GM23338 (cell line): ENCODE measurements around the gene HPS3. TPM values are rescaled to one million over a fixed set of nuclear protein-coding genes. Genes with fewer than 3 reads are reported as not detected.

Source experiments
- ATAC-seq: fragments of 200-7000 bp; cut with Tn5 transposase; 3 replicates; pipeline ENCODE4 v1.9.1; 2020
- DNase-seq: peaks from one replicate; pipeline ENCODE4 v3.0.0-alpha.2; 2015; ENCODE audit warnings: low spot score
- H2AFZ ChIP-seq: fragments of 200-600 bp; sonication (generic); 2 replicates; pipeline ENCODE4 v1.8.0; 2016; ENCODE audit warnings: antibody characterized with exemption, mild to moderate bottlenecking, moderate library complexity
- H3F3A ChIP-seq: fragments of 200-600 bp; sonication (generic); replicated peaks from 2 replicates; pipeline ENCODE4 v1.8.0; 2017; ENCODE audit warnings: antibody characterized with exemption, mixed run types, low read depth
- H3K27ac ChIP-seq: fragments of 200-600 bp; sonication (generic); 2 replicates; pipeline ENCODE4 v1.6.1; 2016; ENCODE audit warnings: low read depth
- H3K27me3 ChIP-seq: fragments of 200-600 bp; sonication (generic); 2 replicates; pipeline ENCODE4 v1.8.0; 2016; ENCODE audit warnings: mild to moderate bottlenecking, mixed run types, moderate library complexity; ENCODE audit not compliant: insufficient read depth
- H3K36me3 ChIP-seq: fragments of 200-600 bp; sonication (generic); 2 replicates; pipeline ENCODE4 v1.8.0; 2016; ENCODE audit warnings: mild to moderate bottlenecking; ENCODE audit not compliant: insufficient read depth
- H3K4me1 ChIP-seq: fragments of 200-600 bp; sonication (generic); 2 replicates; pipeline ENCODE4 v1.8.0; 2016; ENCODE audit warnings: mild to moderate bottlenecking, moderate library complexity; ENCODE audit not compliant: insufficient read depth
- H3K4me2 ChIP-seq: fragments of 200-600 bp; sonication (generic); 2 replicates; pipeline ENCODE4 v1.7.1; 2017; ENCODE audit warnings: mixed run types
- H3K4me3 ChIP-seq: fragments of 200-600 bp; sonication (generic); 2 replicates; pipeline ENCODE4 v1.6.1; 2016; ENCODE audit warnings: mixed run types
- H3K79me2 ChIP-seq: fragments of 200-600 bp; sonication (generic); replicated peaks from 2 replicates; pipeline ENCODE4 v1.8.0; 2017; ENCODE audit warnings: mild to moderate bottlenecking; ENCODE audit not compliant: insufficient read depth
- H3K9me2 ChIP-seq: fragments of 200-600 bp; sonication (generic); 2 replicates; pipeline ENCODE4 v1.8.0; 2017; ENCODE audit not compliant: insufficient read depth
- H4K20me1 ChIP-seq: fragments of 200-600 bp; sonication (generic); replicated peaks from 2 replicates; pipeline ENCODE4 v1.8.0; 2017; ENCODE audit warnings: mild to moderate bottlenecking; ENCODE audit not compliant: insufficient read depth
- H3K27ac Mint-ChIP-seq: 2 replicates; pipeline ENCODE4 v1.8.0; 2020; ENCODE audit warnings: inconsistent platforms, mild to moderate bottlenecking, moderate library complexity, mixed read lengths
- H3K27me3 Mint-ChIP-seq: 3 replicates; pipeline ENCODE4 v1.8.0; 2022; ENCODE audit warnings: low read depth, mild to moderate bottlenecking, moderate library complexity, mixed read lengths, inconsistent platforms; ENCODE audit not compliant: insufficient read depth, poor library complexity
- H3K36me3 Mint-ChIP-seq: 3 replicates; pipeline ENCODE4 v1.8.0; 2021; ENCODE audit warnings: low read depth, mild to moderate bottlenecking, inconsistent platforms, moderate library complexity, mixed read lengths
- H3K4me1 Mint-ChIP-seq: 3 replicates; pipeline ENCODE4 v1.8.0; 2020; ENCODE audit warnings: mild to moderate bottlenecking, inconsistent platforms, mixed read lengths
- H3K4me3 Mint-ChIP-seq: 3 replicates; pipeline ENCODE4 v1.8.0; 2021; ENCODE audit warnings: moderate library complexity, mild to moderate bottlenecking, inconsistent platforms, mixed read lengths
- H3K9me3 Mint-ChIP-seq: 3 replicates; pipeline ENCODE4 v1.8.0; 2020; ENCODE audit warnings: moderate library complexity, mild to moderate bottlenecking, inconsistent platforms, mixed read lengths
- CREB1 ChIP-seq: fragments of 250-450 bp; sonication (Bioruptor Pico); IDR thresholded peaks from 2 replicates; pipeline ENCODE4 v1.5.0; 2020; ENCODE audit warnings: low read depth, mild to moderate bottlenecking, moderate library complexity
- JUNB ChIP-seq: IDR thresholded peaks from one replicate; pipeline ENCODE4 v1.6.1; 2016; ENCODE audit warnings: antibody characterized with exemption; ENCODE audit not compliant: unreplicated experiment
- NANOG ChIP-seq: IDR thresholded peaks from 2 replicates; pipeline ENCODE4 v1.6.1; 2016; ENCODE audit warnings: antibody characterized with exemption, borderline replicate concordance
- POLR2AphosphoS5 ChIP-seq: IDR thresholded peaks from 2 replicates; pipeline ENCODE4 v1.6.1; 2016; ENCODE audit warnings: antibody characterized with exemption, low read depth
- STAT1 ChIP-seq: IDR thresholded peaks from one replicate; pipeline ENCODE4 v1.6.1; 2016; ENCODE audit warnings: antibody characterized with exemption; ENCODE audit not compliant: unreplicated experiment
- ZNF114 ChIP-seq: fragments of 250-450 bp; sonication (Bioruptor Pico); IDR thresholded peaks from 2 replicates; pipeline ENCODE4 v1.5.0; 2020; ENCODE audit warnings: mild to moderate bottlenecking, moderate library complexity
- ZNF331 ChIP-seq: fragments of 250-450 bp; sonication (Bioruptor Pico); IDR thresholded peaks from 2 replicates; pipeline ENCODE4 v1.5.0; 2020; ENCODE audit warnings: low read depth, mild to moderate bottlenecking, moderate library complexity
- polyA plus RNA-seq: library from polyadenylated mRNA; unstranded; fragments of >200 nt; fragmentation: Nextera tagmentation; extraction: Ambion mirVana; gene quantifications from 2 replicates; pipeline ENCODE4 v1.2.1, GENCODE V29; 2016
- total RNA-seq: library from RNA; depleted of rRNA; stranded (reverse); fragments of >200 nt; shearing (Covaris generic); gene quantifications from 2 replicates; pipeline ENCODE4 v1.2.3, GENCODE V29; 2014
- TF ChIP-seq, protein P1 (sequence below), 2 experiments: fragments of 200-600 bp in 1 of 2; sonication (generic) in 1 of 2; conservative IDR thresholded peaks; 2 replicates each; pipeline versions ENCODE4 v1.5.1 to v1.6.1; 2016 to 2017; ENCODE audit warnings: antibody characterized with exemption in 2 of 2, low read depth in 2 of 2, mild to moderate bottlenecking in 2 of 2, moderate library complexity in 1 of 2
- TF ChIP-seq, protein P2 (sequence below): IDR thresholded peaks from one replicate; pipeline ENCODE4 v1.6.1; 2018; ENCODE audit warnings: antibody characterized with exemption; ENCODE audit not compliant: unreplicated experiment

Gene HPS3
- total and polyA plus RNA-seq, 2 experiments from 2014 or later = 41.7 to 66.8 TPM

- Histone ChIP-seq H3K79me2 (no peaks in the 10 kb centered on the region), H3K4me1 (peaks cover 19% of the 10 kb centered on the region), H3K9me2 (no peaks in the 10 kb centered on the region; the same call in 1 of the 2 replicates), H3K4me3 (no peak overlapping the region), H3K4me2 (no peak overlapping the region), H3K27me3 (no peaks in the 10 kb centered on the region), H3K27ac (no peak overlapping the region), H3K36me3 (no peaks in the 10 kb centered on the region), H3F3A (no peaks in the 10 kb centered on the region), H4K20me1 (no peaks in the 10 kb centered on the region), H2AFZ (peak overlapping the region; percentile 16; the same call in 1 of the 2 replicates)
- DNase-seq (no peak), ATAC-seq (no peak)
- Mint-ChIP-seq H3K36me3 (no peaks in the 10 kb centered on the region), H3K27ac (no peak overlapping the region), H3K9me3 (no peaks in the 10 kb centered on the region), H3K27me3 (peaks cover 6% of the 10 kb centered on the region), H3K4me1 (peaks cover 26% of the 10 kb centered on the region), H3K4me3 (no peak overlapping the region)
- TF ChIP-seq CREB1 (CRISPR knock-in tag) = no peak
- TF ChIP-seq, protein P1, sequence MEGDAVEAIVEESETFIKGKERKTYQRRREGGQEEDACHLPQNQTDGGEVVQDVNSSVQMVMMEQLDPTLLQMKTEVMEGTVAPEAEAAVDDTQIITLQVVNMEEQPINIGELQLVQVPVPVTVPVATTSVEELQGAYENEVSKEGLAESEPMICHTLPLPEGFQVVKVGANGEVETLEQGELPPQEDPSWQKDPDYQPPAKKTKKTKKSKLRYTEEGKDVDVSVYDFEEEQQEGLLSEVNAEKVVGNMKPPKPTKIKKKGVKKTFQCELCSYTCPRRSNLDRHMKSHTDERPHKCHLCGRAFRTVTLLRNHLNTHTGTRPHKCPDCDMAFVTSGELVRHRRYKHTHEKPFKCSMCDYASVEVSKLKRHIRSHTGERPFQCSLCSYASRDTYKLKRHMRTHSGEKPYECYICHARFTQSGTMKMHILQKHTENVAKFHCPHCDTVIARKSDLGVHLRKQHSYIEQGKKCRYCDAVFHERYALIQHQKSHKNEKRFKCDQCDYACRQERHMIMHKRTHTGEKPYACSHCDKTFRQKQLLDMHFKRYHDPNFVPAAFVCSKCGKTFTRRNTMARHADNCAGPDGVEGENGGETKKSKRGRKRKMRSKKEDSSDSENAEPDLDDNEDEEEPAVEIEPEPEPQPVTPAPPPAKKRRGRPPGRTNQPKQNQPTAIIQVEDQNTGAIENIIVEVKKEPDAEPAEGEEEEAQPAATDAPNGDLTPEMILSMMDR (conservative IDR thresholded peaks at IDR 0.05; ENCODE audit: low read depth in 2 of 2) = peak in 1 of 2 experiments; percentile 11; a peak in 1 of 4 replicates
These were observed 75.1 kb downstream of the HPS3 start for GRCh38 chr3:149204390-149204991.

DNA sequence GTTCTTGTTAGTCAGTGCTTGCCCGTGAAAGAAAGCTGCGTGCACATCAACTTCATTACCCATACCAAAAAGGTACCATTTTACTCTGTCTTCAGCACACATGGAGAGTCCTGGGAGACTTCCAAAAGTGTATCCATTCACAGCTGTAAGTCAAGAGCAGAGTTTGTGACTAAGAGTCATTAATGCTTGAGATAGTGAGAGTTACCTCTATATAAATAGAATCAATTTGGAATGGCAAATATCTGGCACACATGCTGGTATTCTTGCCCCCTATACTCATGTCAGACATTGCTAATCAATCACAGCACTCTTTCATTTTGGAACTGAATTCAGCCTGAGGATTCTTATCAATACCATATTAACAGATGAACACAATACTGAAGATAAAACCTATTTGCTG is 78.0 kb downstream of the HPS3 start:
- Histone ChIP-seq H3K27ac (no peak overlapping the region), H3K79me2 (no peaks in the 10 kb centered on the region), H3K9me2 (no peaks in the 10 kb centered on the region; the same call in 1 of the 2 replicates), H3K4me2 (no peak overlapping the region), H3F3A (no peaks in the 10 kb centered on the region), H4K20me1 (no peaks in the 10 kb centered on the region), H2AFZ (peak overlapping the region; percentile 72; the same call in 1 of the 2 replicates), H3K4me1 (peaks cover 13% of the 10 kb centered on the region; the same call in 1 of the 2 replicates), H3K4me3 (no peak overlapping the region), H3K27me3 (no peaks in the 10 kb centered on the region), H3K36me3 (no peaks in the 10 kb centered on the region)
- no peak for DNase-seq
- TF ChIP-seq CREB1 (CRISPR knock-in tag) (no peak), ZNF114 (CRISPR knock-in tag) (no peak), STAT1 (no peak)
- no peaks in the 10 kb centered on the region for H3K36me3 Mint-ChIP-seq
- no peaks in the 10 kb centered on the region for H3K9me3 Mint-ChIP-seq
- peaks cover 3% of the 10 kb centered on the region for H3K27me3 Mint-ChIP-seq
- no peak overlapping the region for H3K4me3 Mint-ChIP-seq
- H3K4me1 Mint-ChIP-seq = peaks cover 14% of the 10 kb centered on the region
- no peak overlapping the region for H3K27ac Mint-ChIP-seq
- no peak for ATAC-seq

GRCh38 chr3:149209431-149209830 is 80.0 kb downstream of the HPS3 start:
- H3K36me3 ChIP-seq = no peaks in the 10 kb centered on the region
- H4K20me1 ChIP-seq = no peaks in the 10 kb centered on the region
- no peaks in the 10 kb centered on the region for H3K27me3 ChIP-seq
- no peaks in the 10 kb centered on the region for H3F3A ChIP-seq
- H3K4me3 ChIP-seq = no peak overlapping the region
- Mint-ChIP-seq H3K4me1 (peaks cover 7% of the 10 kb centered on the region; the same call in 1 of the 3 replicates), H3K4me3 (no peak overlapping the region), H3K9me3 (no peaks in the 10 kb centered on the region), H3K27me3 (peaks cover 1% of the 10 kb centered on the region), H3K36me3 (no peaks in the 10 kb centered on the region), H3K27ac (no peak overlapping the region)
- H3K79me2 ChIP-seq = no peaks in the 10 kb centered on the region
- H3K9me2 ChIP-seq = 0 out of 2 replicates have a peak, but pooled peaks cover 3% of the 10 kb centered on the region
- H3K27ac ChIP-seq = 0 out of 2 replicates have a peak overlapping the region, but pooled peaks have one; percentile 13
- no peak overlapping the region for H3K4me2 ChIP-seq
- ATAC-seq (no peak), DNase-seq (no peak)
- H2AFZ ChIP-seq = peak overlapping the region; percentile 52; the same call in 1 of the 2 replicates
- H3K4me1 ChIP-seq = peaks cover 7% of the 10 kb centered on the region; the same call in 1 of the 2 replicates
- TF ChIP-seq JUNB (no peak), CREB1 (CRISPR knock-in tag) (no peak), ZNF114 (CRISPR knock-in tag) (no peak), POLR2AphosphoS5 (no peak), NANOG (no peak), ZNF331 (CRISPR knock-in tag) (no peak)
- TF ChIP-seq, protein P2, sequence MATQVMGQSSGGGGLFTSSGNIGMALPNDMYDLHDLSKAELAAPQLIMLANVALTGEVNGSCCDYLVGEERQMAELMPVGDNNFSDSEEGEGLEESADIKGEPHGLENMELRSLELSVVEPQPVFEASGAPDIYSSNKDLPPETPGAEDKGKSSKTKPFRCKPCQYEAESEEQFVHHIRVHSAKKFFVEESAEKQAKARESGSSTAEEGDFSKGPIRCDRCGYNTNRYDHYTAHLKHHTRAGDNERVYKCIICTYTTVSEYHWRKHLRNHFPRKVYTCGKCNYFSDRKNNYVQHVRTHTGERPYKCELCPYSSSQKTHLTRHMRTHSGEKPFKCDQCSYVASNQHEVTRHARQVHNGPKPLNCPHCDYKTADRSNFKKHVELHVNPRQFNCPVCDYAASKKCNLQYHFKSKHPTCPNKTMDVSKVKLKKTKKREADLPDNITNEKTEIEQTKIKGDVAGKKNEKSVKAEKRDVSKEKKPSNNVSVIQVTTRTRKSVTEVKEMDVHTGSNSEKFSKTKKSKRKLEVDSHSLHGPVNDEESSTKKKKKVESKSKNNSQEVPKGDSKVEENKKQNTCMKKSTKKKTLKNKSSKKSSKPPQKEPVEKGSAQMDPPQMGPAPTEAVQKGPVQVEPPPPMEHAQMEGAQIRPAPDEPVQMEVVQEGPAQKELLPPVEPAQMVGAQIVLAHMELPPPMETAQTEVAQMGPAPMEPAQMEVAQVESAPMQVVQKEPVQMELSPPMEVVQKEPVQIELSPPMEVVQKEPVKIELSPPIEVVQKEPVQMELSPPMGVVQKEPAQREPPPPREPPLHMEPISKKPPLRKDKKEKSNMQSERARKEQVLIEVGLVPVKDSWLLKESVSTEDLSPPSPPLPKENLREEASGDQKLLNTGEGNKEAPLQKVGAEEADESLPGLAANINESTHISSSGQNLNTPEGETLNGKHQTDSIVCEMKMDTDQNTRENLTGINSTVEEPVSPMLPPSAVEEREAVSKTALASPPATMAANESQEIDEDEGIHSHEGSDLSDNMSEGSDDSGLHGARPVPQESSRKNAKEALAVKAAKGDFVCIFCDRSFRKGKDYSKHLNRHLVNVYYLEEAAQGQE = no peak
